Thyroid gland (tissue), 4 donors: Measurements from ENCODE around the gene TAGLN.

Experiments
- POLR2A ChIP-seq, 2 donors: fragments of 450-650 bp; IDR thresholded peaks; one replicate each; pipeline ENCODE4 v1.6.1; 2017; ENCODE audit warnings: antibody characterized with exemption in 2 of 2, mild to moderate bottlenecking in 2 of 2, moderate library complexity in 1 of 2
- TF ChIP-seq, protein P1 (sequence below), 6 experiments: fragments of 200-600 bp in 3 of 6; fragments of 450-650 bp in 3 of 6; sonication (generic) in 3 of 6; IDR thresholded peaks; one replicate each; pipeline ENCODE4 v1.5.1; 2016 to 2019; ENCODE audit warnings: antibody characterized with exemption in 6 of 6, mild to moderate bottlenecking in 2 of 6, inconsistent platforms in 1 of 6, moderate library complexity in 1 of 6

GRCh38 chr11:117175781-117176180, 23.4 kb upstream of the TAGLN start:
- TF ChIP-seq, protein P1, sequence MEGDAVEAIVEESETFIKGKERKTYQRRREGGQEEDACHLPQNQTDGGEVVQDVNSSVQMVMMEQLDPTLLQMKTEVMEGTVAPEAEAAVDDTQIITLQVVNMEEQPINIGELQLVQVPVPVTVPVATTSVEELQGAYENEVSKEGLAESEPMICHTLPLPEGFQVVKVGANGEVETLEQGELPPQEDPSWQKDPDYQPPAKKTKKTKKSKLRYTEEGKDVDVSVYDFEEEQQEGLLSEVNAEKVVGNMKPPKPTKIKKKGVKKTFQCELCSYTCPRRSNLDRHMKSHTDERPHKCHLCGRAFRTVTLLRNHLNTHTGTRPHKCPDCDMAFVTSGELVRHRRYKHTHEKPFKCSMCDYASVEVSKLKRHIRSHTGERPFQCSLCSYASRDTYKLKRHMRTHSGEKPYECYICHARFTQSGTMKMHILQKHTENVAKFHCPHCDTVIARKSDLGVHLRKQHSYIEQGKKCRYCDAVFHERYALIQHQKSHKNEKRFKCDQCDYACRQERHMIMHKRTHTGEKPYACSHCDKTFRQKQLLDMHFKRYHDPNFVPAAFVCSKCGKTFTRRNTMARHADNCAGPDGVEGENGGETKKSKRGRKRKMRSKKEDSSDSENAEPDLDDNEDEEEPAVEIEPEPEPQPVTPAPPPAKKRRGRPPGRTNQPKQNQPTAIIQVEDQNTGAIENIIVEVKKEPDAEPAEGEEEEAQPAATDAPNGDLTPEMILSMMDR (IDR thresholded peaks at IDR 0.05), result no peak
- TF ChIP-seq POLR2A (IDR thresholded peaks at IDR 0.05), result no peak
